ENCODE measurements around the gene ACO2. TPM values are rescaled to one million over a fixed set of nuclear protein-coding genes. Genes with fewer than 3 reads are reported as not detected.
"Not testable (repeated sequence)": the region's sequence is repeated elsewhere in the genome, so short reads cannot be mapped to it uniquely, and the experiment has no call there.

The ACO2 gene
- polyA plus RNA-seq, 2 donors: 22.6 to 59.7 TPM

DNA sequence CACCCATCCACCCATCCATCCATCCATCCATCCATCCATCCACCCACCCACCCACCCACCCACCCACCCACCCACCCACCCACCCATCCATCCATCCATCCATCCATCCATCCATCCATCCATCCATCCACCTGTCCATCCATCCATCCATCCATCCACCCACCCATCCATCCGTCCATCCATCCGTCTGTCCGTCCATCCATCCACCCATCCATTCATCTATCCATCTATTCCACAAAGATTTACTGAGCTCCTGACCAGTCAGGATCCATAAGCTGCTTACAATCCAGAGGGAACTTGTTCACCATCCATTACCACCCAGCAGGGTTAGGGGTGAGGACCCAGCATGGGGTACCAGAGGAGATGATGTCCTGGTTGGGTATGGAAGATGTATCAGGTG lies 103.4 kb downstream of the ACO2 start:
- H3K4me1 ChIP-seq (ENCODE audit: control insufficient read depth in 2 of 2, insufficient read depth in 2 of 2, low read length in 1 of 2); H3K27me3 ChIP-seq (ENCODE audit: control insufficient read depth in 1 of 2, insufficient read depth in 2 of 2, low read length in 2 of 2); H3K27ac ChIP-seq (ENCODE audit: low read depth in 2 of 2, low read length in 1 of 2); H3K4me3 ChIP-seq (ENCODE audit: low read depth in 1 of 2, low read length in 2 of 2); H3K9me3 ChIP-seq (ENCODE audit: control insufficient read depth in 2 of 2, insufficient read depth in 1 of 2, low read depth in 1 of 2, low read length in 1 of 2): not testable (repeated sequence)
- peaks cover 0 to 27% of the 10 kb centered on the region in 2 donors for H3K36me3 ChIP-seq (ENCODE audit: control insufficient read depth in 2 of 2, insufficient read depth in 2 of 2, low read length in 1 of 2)
- 98 to 100% methylated on average over 3 of the region's 3 CpGs for WGBS, 2 donors

DNA sequence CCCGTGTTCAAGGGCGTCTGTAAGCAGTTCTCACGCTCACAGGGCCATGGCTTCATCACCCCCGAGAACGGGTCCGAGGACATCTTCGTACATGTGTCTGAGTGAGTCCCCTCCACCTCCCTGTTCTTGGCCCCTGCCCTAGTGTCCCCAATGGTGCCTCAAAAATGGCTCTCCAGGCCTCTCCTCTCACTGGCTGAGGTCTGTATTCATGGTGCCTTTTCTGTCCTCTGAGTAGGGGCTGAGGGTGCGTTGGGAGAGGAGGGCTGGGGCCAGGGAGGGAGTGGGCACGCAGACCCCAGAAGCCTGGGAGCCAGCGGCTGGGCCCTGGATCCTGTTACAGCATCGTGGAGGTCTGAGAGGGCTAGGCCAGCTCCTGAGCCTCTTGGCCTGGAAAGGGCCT lies 104.8 kb downstream of the ACO2 start:
- H3K36me3 ChIP-seq (ENCODE audit: control insufficient read depth in 2 of 2, insufficient read depth in 2 of 2, low read length in 1 of 2): peaks cover 3 to 39% of the 10 kb centered on the region in 2 donors
- no peak overlapping the region for H3K4me3 ChIP-seq (ENCODE audit: low read depth in 1 of 2, low read length in 2 of 2)
- WGBS, 2 donors: 90 to 93% methylated on average over 11 of the region's 11 CpGs
- no peaks in the 10 kb centered on the region for H3K9me3 ChIP-seq (ENCODE audit: control insufficient read depth in 2 of 2, insufficient read depth in 1 of 2, low read depth in 1 of 2, low read length in 1 of 2)
- H3K27ac ChIP-seq (ENCODE audit: low read depth in 2 of 2, low read length in 1 of 2): no peak overlapping the region
- peaks cover 0 to 4% of the 10 kb centered on the region in 2 donors for H3K4me1 ChIP-seq (ENCODE audit: control insufficient read depth in 2 of 2, insufficient read depth in 2 of 2, low read length in 1 of 2)
- no peaks in the 10 kb centered on the region for H3K27me3 ChIP-seq (ENCODE audit: control insufficient read depth in 1 of 2, insufficient read depth in 2 of 2, low read length in 2 of 2)

DNA sequence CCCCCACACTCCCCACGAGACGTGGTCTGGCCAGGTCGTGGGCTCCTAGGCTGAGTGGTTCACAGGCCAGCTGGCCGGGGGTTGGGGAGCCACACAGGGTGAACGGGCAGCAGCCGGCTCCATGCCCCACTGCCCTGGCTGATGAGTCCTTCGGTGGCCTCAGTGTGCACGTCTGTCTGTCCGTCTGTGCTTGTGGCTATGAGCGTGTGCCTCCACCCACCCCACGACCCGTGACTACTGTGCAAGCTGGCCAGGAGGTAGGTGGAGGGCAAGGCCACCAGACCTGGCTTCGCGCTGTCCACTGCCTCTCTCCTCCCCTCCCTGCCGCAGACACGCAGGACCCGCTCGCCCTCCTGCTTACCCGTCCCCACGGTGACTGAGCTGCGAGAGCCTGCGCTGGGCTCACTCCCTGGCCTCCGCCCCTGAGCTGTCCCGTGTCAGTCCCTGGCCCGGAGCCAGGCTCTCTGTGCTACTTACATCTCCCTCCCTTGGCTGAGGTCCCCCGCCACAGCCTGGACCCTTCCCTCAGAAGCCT lies 106.0 kb downstream of the ACO2 start:
- H3K4me3 ChIP-seq (ENCODE audit: low read depth in 1 of 2, low read length in 2 of 2): no peak overlapping the region
- peaks cover 0 to 4% of the 10 kb centered on the region in 2 donors for H3K4me1 ChIP-seq (ENCODE audit: control insufficient read depth in 2 of 2, insufficient read depth in 2 of 2, low read length in 1 of 2)
- no peaks in the 10 kb centered on the region for H3K27me3 ChIP-seq (ENCODE audit: control insufficient read depth in 1 of 2, insufficient read depth in 2 of 2, low read length in 2 of 2)
- 73% methylated on average over 22 to 26 of the region's 26 CpGs for WGBS, 2 donors
- no peak overlapping the region for H3K27ac ChIP-seq (ENCODE audit: low read depth in 2 of 2, low read length in 1 of 2)
- H3K36me3 ChIP-seq (ENCODE audit: control insufficient read depth in 2 of 2, insufficient read depth in 2 of 2, low read length in 1 of 2): peaks cover 3 to 50% of the 10 kb centered on the region in 2 donors
- no peaks in the 10 kb centered on the region for H3K9me3 ChIP-seq (ENCODE audit: control insufficient read depth in 2 of 2, insufficient read depth in 1 of 2, low read depth in 1 of 2, low read length in 1 of 2)

DNA sequence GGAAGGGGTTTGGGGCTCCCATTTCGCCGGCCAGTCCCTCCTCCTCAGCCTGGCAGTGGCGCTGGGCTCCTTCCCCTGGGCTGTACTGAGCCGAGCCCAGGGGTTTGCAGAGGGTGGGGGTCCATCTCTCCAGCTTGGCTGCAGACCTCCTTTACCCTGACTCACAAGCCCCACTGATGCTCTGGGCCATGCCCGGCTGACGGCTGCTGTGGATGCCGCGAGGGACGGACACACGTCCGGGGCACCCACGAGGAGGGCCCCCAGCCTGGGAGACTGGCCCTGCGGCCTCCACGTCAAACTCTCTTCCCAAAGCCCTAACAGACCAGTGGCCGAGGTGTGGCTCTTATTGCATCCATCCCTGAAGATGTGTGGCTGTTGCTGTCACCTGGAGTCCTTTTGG lies 106.6 kb downstream of the ACO2 start:
- Histone ChIP-seq H3K9me3 (ENCODE audit: control insufficient read depth in 2 of 2, insufficient read depth in 1 of 2, low read depth in 1 of 2, low read length in 1 of 2) (no peaks in the 10 kb centered on the region), H3K4me1 (ENCODE audit: control insufficient read depth in 2 of 2, insufficient read depth in 2 of 2, low read length in 1 of 2) (peaks cover 0 to 4% of the 10 kb centered on the region in 2 donors), H3K27me3 (ENCODE audit: control insufficient read depth in 1 of 2, insufficient read depth in 2 of 2, low read length in 2 of 2) (no peaks in the 10 kb centered on the region), H3K36me3 (ENCODE audit: control insufficient read depth in 2 of 2, insufficient read depth in 2 of 2, low read length in 1 of 2) (peaks cover 3 to 52% of the 10 kb centered on the region in 2 donors), H3K4me3 (ENCODE audit: low read depth in 1 of 2, low read length in 2 of 2) (no peak overlapping the region), H3K27ac (ENCODE audit: low read depth in 2 of 2, low read length in 1 of 2) (no peak overlapping the region)
- WGBS, 2 donors: 86 to 91% methylated on average over 15 of the region's 15 CpGs

DNA sequence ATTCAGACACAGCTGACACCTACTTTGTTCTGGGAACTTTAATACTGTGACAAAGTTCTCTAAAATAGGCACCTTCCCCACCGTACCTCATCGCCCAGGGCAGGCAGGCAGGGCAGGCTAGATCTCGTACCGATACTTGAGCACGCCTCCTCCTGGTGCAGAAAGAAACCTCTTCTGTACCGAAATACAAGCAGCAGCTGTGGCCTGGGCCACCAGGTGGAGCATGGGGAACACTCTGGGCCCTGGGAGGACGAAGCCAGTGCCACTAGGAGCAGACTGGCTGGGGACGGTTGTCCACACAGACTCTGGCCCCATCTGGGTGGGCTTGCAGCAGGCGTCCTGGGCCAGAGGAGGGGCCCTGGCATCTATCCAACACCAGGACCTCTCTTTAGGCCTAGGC lies 108.0 kb downstream of the ACO2 start:
- Histone ChIP-seq H3K4me3 (ENCODE audit: low read depth in 1 of 2, low read length in 2 of 2) (no peak overlapping the region), H3K27me3 (ENCODE audit: control insufficient read depth in 1 of 2, insufficient read depth in 2 of 2, low read length in 2 of 2) (no peaks in the 10 kb centered on the region), H3K4me1 (ENCODE audit: control insufficient read depth in 2 of 2, insufficient read depth in 2 of 2, low read length in 1 of 2) (peaks cover 0 to 4% of the 10 kb centered on the region in 2 donors), H3K9me3 (ENCODE audit: control insufficient read depth in 2 of 2, insufficient read depth in 1 of 2, low read depth in 1 of 2, low read length in 1 of 2) (no peaks in the 10 kb centered on the region), H3K27ac (ENCODE audit: low read depth in 2 of 2, low read length in 1 of 2) (no peak overlapping the region), H3K36me3 (ENCODE audit: control insufficient read depth in 2 of 2, insufficient read depth in 2 of 2, low read length in 1 of 2) (peaks cover 3 to 52% of the 10 kb centered on the region in 2 donors)
- WGBS, 2 donors: 66 to 78% methylated on average over 9 of the region's 9 CpGs

DNA sequence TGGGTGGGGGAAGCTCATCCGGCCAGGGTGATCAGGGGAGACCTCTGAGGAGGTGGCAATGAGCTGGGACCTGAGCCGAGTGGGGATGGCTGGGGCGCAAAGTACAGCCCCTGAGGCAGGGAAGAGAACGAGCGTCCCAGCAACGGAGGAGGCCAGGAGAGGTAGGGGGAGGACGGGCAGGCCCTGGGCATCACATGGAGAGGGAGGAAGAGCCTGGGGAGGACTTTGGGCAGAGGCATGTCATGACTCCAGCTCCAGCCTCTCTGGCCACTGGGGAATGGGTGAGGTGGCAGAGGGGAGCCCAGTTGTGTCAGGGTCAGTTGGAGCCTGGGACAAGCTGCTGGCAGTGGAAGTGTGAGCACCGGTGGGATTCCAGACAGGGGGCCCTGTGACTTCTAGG lies 109.2 kb downstream of the ACO2 start:
- no peaks in the 10 kb centered on the region for H3K9me3 ChIP-seq (ENCODE audit: control insufficient read depth in 2 of 2, insufficient read depth in 1 of 2, low read depth in 1 of 2, low read length in 1 of 2)
- peaks cover 0 to 4% of the 10 kb centered on the region in 2 donors for H3K4me1 ChIP-seq (ENCODE audit: control insufficient read depth in 2 of 2, insufficient read depth in 2 of 2, low read length in 1 of 2)
- H3K4me3 ChIP-seq (ENCODE audit: low read depth in 1 of 2, low read length in 2 of 2): no peak overlapping the region
- H3K36me3 ChIP-seq (ENCODE audit: control insufficient read depth in 2 of 2, insufficient read depth in 2 of 2, low read length in 1 of 2): peaks cover 3 to 62% of the 10 kb centered on the region in 2 donors
- no peak overlapping the region for H3K27ac ChIP-seq (ENCODE audit: low read depth in 2 of 2, low read length in 1 of 2)
- 86 to 91% methylated on average over 8 of the region's 8 CpGs for WGBS, 2 donors
- H3K27me3 ChIP-seq (ENCODE audit: control insufficient read depth in 1 of 2, insufficient read depth in 2 of 2, low read length in 2 of 2): no peaks in the 10 kb centered on the region

Other genes starting within 250 kb of the ACO2 start
- 1 to 10 TPM; 2.8 to 5.9 TPM for gene CHADL, start 228.2 kb upstream of the ACO2 start, polyA plus RNA-seq
- gene RANGAP1, start 182.9 kb upstream of the ACO2 start, polyA plus RNA-seq: 10 to 100 TPM; 53.0 to 61.7 TPM
- gene ZC3H7B, start 167.6 kb upstream of the ACO2 start, polyA plus RNA-seq: 10 to 100 TPM; 13.9 to 23.1 TPM
- 1 to 10 TPM; 8.5 to 9.5 TPM for gene TEF, start 87.2 kb upstream of the ACO2 start, polyA plus RNA-seq
- 10 to 100 TPM; 10.7 to 11.1 TPM for gene TOB2, start 22.3 kb upstream of the ACO2 start, polyA plus RNA-seq
- gene PHF5A, start 425 bp upstream of the ACO2 start, polyA plus RNA-seq: 10 to 100 TPM; 41.4 to 61.8 TPM
- 10 to 100 TPM; 24.3 to 25.9 TPM for gene POLR3H, start 75.4 kb downstream of the ACO2 start, polyA plus RNA-seq
- gene CSDC2, start 91.9 kb downstream of the ACO2 start, polyA plus RNA-seq: 1 to 10 TPM; 1.1 to 1.2 TPM
- 10 to 100 TPM; 76.2 to 85.4 TPM for gene PMM1, start 120.7 kb downstream of the ACO2 start, polyA plus RNA-seq
- 10 to 100 TPM; 22.8 to 34.8 TPM for gene DESI1, start 151.9 kb downstream of the ACO2 start, polyA plus RNA-seq
- gene XRCC6, start 152.2 kb downstream of the ACO2 start, polyA plus RNA-seq: 100 to 1,000 TPM in 1 of 2 donors, 10 to 100 TPM in 1; 75.5 to 168 TPM
- 100 to 1,000 TPM in 1 of 2 donors, 10 to 100 TPM in 1; 95.9 to 110 TPM for gene SNU13, start 219.8 kb downstream of the ACO2 start, polyA plus RNA-seq
- under 1 TPM; 0.36 to 0.79 TPM for gene MEI1, start 230.4 kb downstream of the ACO2 start, polyA plus RNA-seq